ENCODE data around the gene OTOGL.

- TF ChIP-seq POLR2A (IDR thresholded peaks at IDR 0.05) = no peak
- TF ChIP-seq CTCF (IDR thresholded peaks at IDR 0.05) = no peak
Measured at GRCh38 chr12:80401191-80401590, 301.9 kb downstream of the OTOGL start.

All from breast epithelium (tissue), 3 donors.